ENCODE results near the gene UBASH3A.

UBASH3A gene

GRCh38 chr21:42471206-42471605, 67.5 kb downstream of the UBASH3A start:
- TF ChIP-seq, protein P1, sequence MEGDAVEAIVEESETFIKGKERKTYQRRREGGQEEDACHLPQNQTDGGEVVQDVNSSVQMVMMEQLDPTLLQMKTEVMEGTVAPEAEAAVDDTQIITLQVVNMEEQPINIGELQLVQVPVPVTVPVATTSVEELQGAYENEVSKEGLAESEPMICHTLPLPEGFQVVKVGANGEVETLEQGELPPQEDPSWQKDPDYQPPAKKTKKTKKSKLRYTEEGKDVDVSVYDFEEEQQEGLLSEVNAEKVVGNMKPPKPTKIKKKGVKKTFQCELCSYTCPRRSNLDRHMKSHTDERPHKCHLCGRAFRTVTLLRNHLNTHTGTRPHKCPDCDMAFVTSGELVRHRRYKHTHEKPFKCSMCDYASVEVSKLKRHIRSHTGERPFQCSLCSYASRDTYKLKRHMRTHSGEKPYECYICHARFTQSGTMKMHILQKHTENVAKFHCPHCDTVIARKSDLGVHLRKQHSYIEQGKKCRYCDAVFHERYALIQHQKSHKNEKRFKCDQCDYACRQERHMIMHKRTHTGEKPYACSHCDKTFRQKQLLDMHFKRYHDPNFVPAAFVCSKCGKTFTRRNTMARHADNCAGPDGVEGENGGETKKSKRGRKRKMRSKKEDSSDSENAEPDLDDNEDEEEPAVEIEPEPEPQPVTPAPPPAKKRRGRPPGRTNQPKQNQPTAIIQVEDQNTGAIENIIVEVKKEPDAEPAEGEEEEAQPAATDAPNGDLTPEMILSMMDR (conservative IDR thresholded peaks at IDR 0.05), result no peak
- no peak overlapping the region for H3K27ac ChIP-seq

- H3K27ac ChIP-seq, result no peak overlapping the region
- TF ChIP-seq, protein P1 (conservative IDR thresholded peaks at IDR 0.05), result no peak
Measured at GRCh38 chr21:42471716-42472330, 68.1 kb downstream of the UBASH3A start.

- TF ChIP-seq, protein P1 (conservative IDR thresholded peaks at IDR 0.05), result no peak
- H3K27ac ChIP-seq, result no peak overlapping the region
Measured at GRCh38 chr21:42472521-42472920, 68.8 kb downstream of the UBASH3A start.

DNA sequence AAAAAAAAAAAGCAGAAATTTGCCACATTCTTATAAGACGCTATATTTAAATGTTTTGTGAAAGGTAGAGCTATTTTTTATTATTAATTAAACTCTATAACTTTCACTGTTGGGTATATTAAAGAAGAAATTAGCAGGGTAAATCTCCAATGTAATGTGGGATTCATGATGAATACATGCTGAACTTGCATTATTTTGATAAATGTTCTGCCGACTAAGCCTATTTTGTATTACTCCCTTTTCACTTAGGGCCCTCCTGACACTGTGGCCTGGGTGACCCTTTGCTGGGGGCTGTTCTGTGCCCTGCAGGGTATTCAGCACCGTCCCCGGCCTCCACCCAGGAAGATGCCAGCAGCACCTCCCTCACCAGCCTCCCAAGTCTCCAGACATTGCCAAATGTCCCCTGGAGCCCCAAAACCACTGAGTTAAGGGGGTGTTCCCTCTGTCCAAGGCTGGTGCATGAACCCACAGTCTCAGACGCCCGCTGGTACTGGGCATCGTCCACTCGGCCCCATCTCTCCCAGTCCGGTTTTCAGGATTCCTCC, 69.9 kb downstream of the UBASH3A start:
- TF ChIP-seq, protein P1 (conservative IDR thresholded peaks at IDR 0.05), result no peak
- peak overlapping the region; percentile 17; the same call in 1 of the 2 replicates for H3K27ac ChIP-seq

DNA sequence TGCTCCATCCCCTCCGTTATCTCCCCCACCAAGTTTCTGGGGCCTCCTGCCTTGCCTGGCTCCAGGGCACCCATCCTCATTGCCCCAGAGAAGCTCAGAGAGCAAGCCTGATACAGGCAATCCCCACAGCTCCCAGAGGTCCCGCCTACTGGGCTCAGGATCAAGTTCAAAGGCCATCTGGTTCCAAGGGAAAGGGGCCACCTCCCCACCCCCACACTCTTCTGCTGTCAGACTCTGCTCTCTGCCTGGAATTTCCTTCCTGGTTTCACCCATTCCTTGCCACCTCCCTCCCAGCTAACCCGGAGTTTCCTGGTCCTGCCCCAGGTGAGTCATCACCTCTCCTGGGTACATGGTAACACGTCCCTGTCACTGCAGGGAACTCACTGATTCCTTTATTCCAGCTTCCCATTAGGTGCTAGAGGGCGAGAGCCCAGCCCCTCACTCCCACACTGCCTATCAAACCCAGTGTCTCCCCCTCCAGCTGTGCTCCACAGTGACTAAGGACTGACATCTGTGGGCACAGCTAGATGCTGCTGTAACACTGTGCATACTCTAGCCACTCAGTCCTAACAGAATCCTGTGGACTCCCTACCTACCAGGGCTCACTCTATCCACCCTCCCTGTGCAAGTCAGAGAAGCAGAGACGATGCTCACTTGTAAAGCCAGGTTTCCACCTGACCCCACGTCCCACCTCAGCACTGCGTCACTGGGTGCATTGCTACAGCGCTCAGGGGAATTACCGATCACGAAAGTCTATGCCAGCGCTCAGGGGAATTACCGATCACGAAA, 70.5 kb downstream of the UBASH3A start:
- H3K27ac ChIP-seq, result peak overlapping the region; percentile 17; the same call in 1 of the 2 replicates
- TF ChIP-seq, protein P1 (conservative IDR thresholded peaks at IDR 0.05), result no peak; the same call in 1 of the 2 replicates

DNA sequence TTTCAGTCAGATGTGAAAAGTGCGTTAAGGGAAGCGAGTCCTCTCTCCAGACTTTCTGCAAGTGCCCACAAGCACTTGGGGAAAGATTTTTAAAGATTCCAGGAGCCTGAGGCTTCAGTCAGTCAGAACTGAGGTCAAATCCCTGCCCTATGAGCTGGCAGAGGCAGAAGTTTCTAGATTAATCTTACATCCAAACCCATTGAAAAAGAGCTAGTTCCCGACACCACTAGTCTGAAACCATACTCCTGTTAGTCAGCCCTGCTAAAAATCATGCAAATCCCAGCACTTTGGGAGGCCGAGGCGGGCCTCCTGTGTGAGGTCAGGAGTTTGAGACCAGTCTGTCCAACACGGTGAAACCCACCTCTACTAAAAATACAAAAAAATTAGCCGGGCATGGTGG, 71.3 kb downstream of the UBASH3A start:
- H3K27ac ChIP-seq, result no peak overlapping the region
- TF ChIP-seq, protein P1 (conservative IDR thresholded peaks at IDR 0.05), result no peak

Data from VCaP (cell line).